ENCODE results near the gene USP19.
A peak's percentile ranks its signal among the peaks of the same experiment; 100 is the strongest.

Gene USP19

DNA sequence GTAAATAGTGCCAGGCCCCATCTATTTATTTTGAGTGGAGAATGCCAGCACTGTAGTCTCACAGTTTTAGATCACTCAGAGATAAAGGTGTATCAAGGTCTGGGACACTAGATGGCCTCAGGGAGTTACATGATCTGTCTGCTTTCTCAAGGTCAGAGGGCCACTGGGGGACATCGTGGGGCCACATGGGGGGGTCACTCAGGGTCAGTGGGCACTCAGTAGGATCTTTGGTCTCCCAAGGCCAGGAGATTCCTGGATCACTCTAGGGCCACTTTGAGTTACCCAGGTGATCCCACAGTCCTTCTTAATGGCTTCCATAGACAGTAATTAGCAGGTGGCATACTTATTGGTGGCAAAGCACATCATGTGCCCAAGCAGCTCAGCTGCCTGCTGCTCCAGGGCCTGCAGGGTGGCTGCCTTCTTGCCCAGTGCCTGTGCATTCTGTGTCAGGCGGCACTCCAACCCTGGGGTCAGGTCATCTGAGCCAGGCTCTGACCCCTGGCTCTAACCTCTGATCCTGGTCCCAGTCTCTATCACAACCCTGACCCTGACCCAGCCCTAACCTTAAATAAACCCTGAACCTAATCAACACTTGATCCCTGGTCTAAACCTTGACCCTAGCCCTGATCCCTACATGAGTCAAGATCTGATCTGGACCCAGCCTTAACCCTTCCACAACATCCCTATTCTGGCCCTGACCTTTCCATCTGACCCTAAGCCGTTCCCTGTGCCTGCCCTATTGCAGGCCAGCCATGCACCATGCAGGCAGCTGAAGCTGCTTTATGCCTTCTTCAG, 14.0 kb upstream of the USP19 start:
- no peak for DNase-seq (ENCODE audit: low read depth)

DNA sequence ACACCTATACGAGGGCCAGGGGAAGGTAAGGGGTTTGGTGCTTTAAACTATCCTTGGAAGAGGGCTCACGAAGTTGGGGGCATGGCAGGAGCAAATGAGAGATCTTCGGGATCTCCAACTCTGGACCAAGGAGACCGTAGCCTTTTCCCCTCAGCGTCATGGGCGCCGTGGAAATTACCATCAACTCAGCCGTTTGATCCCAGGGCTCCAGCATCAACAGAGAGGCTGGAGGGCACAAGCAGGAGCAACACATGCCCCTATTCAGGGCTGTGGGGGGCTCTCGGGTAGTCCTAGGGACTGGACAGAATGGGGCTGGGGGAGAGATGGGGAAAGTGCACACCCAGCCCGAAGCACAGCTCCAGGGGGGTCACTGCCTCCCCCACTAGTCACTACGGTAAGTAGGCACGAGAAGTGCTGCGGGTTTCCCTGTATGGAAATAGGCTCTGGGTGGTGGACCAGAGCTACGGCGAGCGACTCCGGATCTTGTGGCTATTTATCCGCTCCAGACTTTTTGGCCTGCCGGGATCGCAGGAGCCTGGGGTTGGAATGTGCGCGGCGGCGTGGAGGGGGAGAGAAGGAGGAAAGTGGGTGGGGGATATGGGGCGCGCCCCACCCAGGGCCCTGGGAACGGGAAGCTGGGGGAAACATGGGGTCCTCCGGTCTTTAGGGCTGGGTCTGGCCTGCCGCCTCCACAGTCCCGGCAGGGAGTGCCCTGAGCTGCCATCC, 12.8 kb upstream of the USP19 start:
- DNase-seq (ENCODE audit: low read depth): peak; percentile 74

DNA sequence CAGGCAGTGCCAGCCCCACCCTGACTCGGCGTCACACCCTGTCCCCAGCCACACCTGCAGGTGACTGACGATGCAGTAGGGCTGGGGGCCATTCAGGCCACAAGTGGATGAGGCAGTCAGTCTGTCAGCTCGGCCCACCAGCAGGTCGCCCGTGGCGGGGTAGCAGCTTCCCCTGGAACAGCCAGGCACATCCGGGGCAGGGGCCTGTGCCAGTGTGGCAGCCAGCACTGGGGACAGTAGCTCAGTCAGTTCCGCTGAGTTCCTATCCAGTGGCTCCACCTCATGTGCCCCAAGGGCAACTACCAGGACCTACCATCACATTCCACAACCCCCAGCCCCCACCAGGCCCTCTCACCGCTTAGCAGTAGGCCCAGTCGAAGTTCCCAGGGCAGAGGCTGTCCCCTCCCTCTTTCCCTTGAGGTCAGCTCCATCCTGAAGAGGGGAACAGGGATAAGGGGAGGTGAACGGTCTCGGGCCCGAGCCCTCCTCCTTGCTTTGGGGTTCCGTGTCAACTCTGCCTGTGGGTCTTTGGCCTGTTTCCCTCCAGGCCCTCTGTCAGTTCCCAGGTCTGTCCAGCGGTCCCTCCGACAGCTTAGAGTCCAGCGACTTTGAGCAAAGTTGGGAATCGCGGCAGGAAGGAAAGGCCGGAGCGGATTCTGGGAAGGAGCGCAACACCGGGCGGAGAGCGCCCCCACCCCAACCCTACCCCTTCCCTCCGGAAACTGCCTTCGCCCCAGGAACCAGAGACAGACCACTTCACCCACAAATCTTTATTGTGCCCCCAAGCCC, 12.0 kb upstream of the USP19 start, which contains the start of gene LAMB2:
TSS of gene LAMB2 (minus strand) at position 614 of the 789 bp plus-strand sequence. CDS start at position 431, 183 bp downstream.
- peak; percentile 69 for DNase-seq (ENCODE audit: low read depth)

DNA sequence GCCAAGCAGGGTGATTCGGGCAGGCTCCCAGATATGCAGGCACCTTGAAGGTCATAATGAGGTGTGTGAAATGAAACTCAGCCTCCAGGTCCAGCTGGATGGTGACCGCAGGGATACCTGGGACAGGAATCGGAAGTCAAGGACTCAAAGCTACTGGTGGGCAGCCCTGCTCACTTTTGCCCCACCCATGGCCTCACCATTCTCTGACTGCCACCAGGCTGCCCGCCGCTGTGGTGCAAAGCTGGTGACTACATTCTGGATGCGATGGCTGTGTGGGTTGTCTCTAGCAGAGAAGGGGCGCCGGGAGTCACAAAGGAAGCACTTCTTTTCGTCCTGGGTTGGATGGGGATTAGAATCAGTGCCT, 11.4 kb upstream of the USP19 start:
- DNase-seq (ENCODE audit: low read depth): no peak

DNA sequence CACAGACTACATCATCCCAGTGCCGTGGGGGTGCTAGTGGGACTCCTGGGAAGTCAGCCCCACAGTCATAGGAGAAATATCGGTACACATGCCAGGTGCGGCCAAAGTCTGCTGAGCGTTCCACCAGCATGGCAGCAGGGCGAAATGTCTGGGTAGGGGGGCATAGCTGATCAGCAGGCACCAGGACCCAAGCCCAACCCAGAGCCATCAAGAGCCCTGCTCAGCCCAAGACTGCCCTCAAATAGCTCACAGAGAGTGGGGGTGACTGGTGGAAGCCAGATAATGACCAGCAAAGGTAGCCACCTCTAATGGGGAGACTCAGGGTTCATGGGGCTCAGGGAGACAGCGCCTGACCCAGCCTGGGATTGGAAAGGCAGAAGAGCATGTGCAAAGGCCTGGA, 11.0 kb upstream of the USP19 start:
- no peak for DNase-seq (ENCODE audit: low read depth)

DNA sequence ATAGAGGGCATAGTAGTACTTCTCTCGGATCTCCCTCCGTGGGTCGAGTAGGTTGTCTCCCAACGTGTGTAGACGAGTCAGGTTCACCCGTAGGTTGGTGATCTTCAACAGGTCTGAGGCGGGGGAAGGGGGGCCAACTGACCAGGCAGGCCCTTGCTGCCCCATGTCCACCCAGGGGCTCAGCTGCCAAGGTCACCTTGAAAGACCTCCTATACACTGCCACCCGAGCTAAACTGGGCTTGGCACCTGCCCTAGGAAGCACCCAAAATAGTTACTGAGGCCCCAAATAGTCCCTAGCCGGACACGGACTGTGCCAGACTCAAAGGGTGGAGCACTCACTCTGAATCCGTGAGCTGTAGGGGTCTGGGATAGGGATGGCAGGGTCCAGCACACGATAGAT, 10.4 kb upstream of the USP19 start:
- DNase-seq (ENCODE audit: low read depth): no peak

DNA sequence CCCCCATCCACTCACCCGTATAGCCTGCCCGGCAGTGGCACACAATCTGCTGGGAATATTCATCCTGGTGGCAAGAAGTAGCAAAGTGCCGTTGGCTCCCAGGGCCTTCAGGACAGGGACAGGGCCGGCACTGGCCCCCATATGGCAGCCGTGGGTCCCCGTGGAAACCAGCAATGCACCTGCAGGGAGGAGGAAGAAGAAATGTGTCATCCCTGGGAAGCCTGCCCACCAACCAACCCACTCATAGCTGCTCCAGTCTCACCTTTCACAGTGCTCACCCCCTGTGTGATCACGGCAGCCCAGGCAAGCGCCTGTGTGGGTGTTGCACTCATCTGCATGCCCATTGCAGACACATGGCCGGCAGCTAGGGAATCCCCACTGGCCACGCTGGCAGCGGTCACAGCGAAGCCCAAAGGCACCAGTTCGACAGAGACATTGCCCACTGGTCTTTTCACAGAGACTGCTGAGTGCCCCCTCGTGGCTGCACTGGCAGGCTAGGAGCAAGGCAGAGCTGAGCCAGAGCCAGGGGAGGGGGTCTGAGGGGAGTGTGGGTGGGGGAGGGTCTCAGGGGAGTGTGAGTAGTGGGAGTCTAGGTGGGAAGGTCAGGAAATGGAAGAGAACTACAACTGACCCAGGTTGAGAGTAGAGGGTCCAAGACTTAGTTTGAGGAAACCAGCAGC, 4.5 kb upstream of the USP19 start:
- DNase-seq (ENCODE audit: low read depth): no peak

DNA sequence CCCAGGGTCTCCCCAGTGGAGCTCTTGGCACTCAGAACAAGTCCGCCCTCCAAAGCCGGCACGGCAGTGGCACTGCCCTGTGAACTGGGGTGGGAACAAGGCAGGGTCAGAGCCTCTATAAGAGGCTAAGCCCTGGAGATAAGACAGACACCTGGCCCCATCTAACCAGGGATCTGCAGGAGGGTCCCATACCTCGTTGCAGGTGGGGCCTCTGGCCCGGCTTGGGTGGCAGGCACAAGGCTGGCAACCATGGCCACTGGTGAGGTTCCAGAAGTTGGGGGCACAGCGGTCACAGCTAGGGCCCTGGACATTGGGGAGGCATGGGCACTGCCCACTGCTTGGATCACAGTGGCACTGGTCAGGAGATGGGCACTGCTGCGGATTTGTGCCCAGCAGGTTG, 3.6 kb upstream of the USP19 start:
- no peak for DNase-seq (ENCODE audit: low read depth)

DNA sequence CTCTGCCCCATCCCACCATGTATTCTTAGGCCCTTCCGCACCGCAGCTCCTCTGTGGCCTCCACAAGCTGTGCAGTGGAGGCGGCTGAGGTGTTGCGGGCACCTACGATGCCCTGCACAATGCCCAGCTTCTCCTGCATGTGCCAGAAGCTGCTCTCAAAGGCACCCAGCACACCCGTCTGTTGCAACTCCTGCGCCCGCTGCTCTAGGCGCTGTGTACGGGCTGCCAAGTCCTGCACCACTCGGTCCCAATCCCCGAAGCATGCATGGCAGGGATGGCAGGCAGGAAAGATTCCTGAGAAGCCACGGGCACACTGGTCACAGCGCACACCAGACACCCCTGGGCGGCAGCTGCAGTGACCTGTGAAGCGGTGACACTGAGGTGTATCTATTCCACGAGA, 3.1 kb upstream of the USP19 start:
- no peak for DNase-seq (ENCODE audit: low read depth)

DNA sequence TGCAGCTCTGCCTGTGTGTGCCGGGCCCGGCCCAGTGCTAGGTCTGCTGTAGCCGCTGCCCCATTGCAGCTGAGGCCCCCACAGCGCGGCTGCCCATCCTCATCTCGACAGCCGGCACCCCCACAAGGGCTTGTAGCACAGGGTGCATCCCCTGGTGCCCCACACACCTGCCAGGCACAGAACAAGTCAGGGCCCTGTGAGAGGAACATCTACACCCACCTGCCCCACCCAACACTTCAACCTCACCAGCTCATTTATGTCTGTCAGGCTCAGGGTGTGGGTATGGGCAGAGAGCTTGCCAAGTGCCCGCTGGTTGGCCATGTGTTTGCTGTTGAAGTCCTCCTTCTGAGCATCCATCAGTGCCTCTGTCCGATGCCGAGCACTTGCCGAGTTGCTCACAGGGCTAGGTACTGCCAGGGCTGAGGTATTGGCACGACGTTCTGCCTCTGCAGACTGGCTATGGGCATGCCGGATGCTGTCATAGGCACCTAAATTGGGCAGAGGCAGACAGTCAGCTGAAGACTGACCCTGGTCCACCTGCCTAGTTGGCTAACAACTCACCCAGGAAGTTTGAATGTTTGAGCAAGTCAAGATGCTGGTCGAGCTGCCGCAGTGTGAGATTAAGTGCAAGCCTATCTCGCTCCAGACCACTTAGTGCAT, 2.4 kb upstream of the USP19 start:
- no peak for DNase-seq (ENCODE audit: low read depth)

DNA sequence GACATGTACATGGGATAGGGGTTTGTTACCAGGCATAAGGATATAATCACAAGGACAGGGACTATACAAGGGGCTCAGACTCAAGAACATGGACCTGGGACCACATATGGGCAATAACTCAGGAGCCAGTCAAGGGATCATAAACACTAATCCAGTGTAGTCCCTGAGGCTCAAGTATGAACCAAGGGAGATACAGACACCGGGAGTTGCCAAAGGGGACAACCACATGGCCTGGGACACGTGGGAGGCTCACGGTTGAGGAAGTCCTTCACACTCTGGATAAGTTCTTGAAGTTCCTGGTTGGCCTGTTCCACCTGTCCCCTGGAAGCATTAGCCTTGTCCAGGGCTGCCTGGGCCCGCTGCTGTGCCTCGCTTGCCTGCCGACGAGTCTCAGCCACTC, 1.8 kb upstream of the USP19 start:
- no peak for DNase-seq (ENCODE audit: low read depth)

DNA sequence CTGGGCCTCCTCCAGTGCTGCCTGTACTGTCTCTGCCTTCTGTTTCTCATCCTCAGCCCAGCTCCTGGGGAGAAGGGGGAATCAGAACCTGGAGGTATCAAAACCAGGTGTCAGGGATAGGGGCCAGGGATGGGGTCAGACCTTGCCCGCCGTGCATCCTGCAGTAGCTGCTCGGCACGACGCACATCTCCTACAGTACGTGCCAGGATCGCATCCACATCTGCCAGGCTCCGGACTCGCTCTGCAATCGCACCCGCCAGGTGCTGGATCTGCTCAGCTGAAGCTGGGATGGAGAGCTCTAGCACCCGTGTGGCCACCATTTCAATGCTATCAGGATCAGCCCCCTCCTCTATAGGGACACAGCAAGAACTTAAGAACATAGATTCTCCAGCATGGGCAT, 1.4 kb upstream of the USP19 start:
- DNase-seq (ENCODE audit: low read depth): no peak

DNA sequence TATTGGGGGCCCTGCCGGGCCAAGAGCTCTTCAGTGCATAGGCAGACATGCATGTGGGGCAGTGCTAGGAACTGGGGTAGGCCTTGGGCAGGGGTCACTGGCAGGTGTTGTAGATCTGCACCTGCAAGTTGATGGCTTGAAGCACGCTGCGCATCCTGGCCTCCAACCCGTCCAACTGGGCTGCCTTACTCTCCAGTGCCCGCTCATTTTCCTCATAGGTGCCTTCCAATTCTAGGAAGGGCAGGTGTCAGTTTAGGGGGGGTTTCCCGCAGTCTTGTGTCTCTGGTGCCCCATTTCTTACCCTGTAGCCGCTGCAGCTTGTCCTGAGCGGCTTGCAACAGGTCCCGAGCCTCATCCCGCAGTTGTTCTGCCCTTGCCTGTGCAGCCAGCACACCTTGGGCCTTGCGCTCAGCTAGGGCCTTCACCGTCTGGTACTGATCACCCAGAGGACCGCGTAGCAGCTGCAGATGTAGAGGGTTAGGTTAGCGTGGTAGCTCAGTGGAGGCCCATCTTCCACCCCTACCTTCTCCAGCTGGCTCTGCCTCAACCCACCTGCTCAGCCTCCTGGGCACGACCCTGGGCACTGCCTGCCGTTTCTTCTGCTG, 611 bp upstream of the USP19 start:
- no peak for DNase-seq (ENCODE audit: low read depth)

DNA sequence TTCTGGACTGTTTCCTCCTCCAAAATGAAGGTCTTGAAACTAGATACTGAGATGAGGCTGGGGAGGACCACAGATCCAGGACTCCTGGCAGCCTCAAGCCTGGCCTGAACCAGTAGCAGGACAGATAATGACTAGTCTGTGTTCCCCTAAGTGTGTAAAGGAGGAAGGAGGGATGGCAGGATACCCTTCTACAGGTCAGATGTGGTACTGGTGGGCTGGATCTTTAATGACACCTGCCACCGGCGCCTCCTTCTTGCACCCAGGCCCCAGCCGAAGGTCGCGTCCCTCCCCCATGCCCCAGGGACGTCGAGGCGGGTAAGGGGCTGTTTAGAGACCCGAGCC, 556 bp downstream of the USP19 start:
- DNase-seq (ENCODE audit: low read depth): no peak

DNA sequence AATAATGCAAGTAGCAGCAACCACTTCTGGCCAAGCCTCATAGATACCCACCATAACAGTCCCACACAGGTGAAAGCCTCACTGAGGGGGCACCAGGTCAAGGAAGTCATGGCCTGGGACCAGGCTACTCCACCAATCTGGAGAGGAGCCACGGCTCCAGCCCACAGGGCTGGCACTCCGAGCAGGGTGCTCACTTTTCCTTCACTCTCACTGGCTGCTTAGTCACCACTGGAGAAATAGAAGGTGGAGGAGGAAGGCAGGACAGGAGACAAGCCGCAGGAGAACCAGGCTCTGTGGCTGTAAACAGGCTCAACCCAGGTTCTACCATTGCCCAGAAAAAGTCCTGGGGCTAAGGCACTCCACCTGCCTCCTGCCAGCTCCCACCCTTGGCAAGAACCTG, 1.2 kb downstream of the USP19 start:
- DNase-seq (ENCODE audit: low read depth): no peak

DNA sequence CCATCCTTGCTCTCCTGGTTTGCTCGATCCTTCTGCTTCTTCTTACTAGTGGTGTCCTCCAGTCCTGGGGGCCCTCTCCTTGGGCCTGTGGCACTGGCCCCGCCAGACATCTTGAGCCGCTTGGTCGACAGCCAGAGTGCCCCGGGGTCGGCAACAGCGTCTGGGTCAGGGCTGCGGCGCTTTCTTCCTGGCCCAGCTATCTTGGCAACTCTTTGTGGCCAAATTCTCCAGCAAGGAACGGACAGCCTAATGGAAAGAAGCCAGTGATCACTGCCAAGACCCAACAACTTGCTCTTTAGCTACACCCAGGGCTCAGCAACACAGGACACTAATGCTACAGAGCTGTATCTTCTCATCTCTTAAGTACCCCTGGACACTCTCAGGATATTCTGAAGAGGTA, 1.6 kb downstream of the USP19 start:
- DNase-seq (ENCODE audit: low read depth): no peak

DNA sequence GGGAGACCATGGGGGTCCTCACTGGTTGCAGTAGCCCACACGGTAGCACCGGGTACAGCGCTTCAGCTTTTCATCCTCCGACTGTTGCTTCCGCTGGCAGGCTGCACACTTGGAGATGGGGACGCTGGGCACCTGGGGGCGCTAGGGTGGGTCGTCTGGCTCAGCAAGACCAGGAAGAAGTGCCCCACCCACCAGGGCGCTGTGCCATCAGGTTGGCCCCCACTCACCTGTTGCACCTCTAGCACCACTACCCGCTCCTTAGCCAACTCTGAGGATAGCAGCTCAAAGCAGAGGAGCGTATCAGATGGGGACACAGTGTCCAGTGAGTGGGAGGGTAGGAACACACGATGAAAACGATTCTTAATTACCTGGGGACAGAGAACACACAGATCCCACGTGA, 8.4 kb downstream of the USP19 start:
- no peak for DNase-seq (ENCODE audit: low read depth)

DNA sequence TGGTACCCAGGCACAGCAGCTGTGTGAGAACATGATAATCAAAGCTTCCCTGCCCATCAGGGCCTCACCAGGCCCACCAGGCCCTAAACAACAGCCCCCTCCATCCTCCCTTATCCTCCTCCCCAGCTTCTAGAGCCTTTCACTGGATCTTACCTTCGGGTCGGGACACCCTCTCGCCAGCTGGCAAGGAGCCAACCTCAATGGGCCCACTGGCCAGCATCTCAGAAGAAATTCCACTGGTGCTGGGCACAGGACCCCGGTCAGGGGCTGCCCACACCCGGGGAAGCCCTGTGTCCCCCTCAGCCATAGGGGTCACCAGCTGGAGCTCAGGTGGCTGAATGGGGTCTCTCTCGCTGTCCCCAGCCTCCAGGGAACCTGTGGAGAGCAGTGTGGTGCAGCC, 9.3 kb downstream of the USP19 start:
- no peak for DNase-seq (ENCODE audit: low read depth)

DNA sequence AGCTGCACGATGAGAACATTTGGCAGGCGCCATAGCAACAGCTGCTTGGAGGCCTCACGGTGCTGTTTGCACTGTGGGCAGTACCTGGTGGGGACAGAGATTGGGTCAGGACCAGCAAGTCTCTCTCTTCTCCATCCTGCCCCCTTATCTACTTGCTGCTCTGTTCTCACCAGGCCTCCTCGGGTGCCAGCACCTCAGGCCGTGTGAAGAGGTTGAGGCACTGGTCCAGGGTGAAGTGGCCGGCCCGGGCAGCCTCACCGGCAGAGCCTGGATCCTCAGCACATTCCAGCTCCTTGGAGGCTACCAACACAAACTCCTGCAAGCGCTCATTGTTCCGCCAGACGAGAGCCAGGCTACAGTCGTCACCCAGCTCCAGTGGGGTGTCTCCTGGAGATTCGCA, 9.8 kb downstream of the USP19 start:
- no peak for DNase-seq (ENCODE audit: low read depth)

DNA sequence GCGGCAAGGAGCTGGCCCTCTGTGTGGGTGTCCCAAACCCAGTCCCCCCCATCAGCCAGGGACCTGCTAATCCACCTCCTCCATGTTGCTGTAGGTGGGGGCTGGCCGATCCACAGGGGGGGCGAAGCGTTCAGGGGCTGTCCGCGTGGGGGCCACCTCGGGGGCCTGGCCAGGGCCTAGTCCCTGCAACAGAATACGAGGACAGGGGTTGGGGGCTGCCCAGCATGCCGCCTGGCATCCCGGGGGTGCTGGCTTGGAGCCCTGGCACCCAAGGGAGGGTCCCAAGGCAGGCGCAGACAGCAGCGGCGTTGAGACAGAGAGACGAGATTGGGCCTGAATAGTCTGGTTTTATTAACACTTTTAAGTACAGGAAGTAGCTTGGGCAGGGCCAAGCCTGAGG, 12.3 kb downstream of the USP19 start:
- DNase-seq (ENCODE audit: low read depth): no peak
